IMR-90 (cell line): ENCODE measurements around the gene THADA. TPM values are rescaled to one million over a fixed set of nuclear protein-coding genes. Genes with fewer than 3 reads are reported as not detected.

Experiments
- ATAC-seq: fragments of 200-7000 bp; cut with Tn5 transposase; 2 replicates; pipeline ENCODE4 v1.9.1; 2020; ENCODE audit warnings: low read depth, mild to moderate bottlenecking, moderate library complexity
- BruUV-seq: library from RNA; stranded (reverse); fragments of 400-500 nt; replicated peaks from 2 replicates; lab custom pipeline; 2021; lab: Mats Ljungman, UMichigan
- CTCF ChIA-PET: fragments of 300-600 bp; formaldehyde crosslinking; extraction: SDS; loops from one replicate; lab custom pipeline; 2021; ENCODE audit warnings: antibody characterized with exemption; lab: Yijun Ruan, JAX
- POLR2A ChIA-PET: fragments of 300-600 bp; sonication (Branson Sonifier 250); formaldehyde crosslinking; loops from one replicate; lab custom pipeline; 2022; ENCODE audit warnings: antibody characterized with exemption; ENCODE audit not compliant: unreplicated experiment; lab: Charles Lee
- DNase-seq: peaks from one replicate; pipeline ENCODE4 v3.0.0; 2013
- H2AFZ ChIP-seq: replicated peaks from 2 replicates; pipeline ENCODE3; 2013; ENCODE audit warnings: low read length, mild to moderate bottlenecking; ENCODE audit not compliant: poor library complexity
- H2AK5ac ChIP-seq: 2 replicates; pipeline ENCODE4 v1.6.1; 2013; ENCODE audit warnings: low read depth, low read length, inconsistent platforms
- H2AK9ac ChIP-seq: replicated peaks from 2 replicates; pipeline ENCODE3; 2013; ENCODE audit warnings: mild to moderate bottlenecking, low read depth, low read length, moderate library complexity; ENCODE audit not compliant: poor library complexity
- H2BK120ac ChIP-seq: 2 replicates; pipeline ENCODE4 v1.6.1; 2013; ENCODE audit warnings: low read depth, low read length, inconsistent platforms
- H2BK15ac ChIP-seq: 3 replicates; pipeline ENCODE4 v1.6.1; 2013; ENCODE audit warnings: low read depth, low read length, inconsistent platforms
- H2BK20ac ChIP-seq: 2 replicates; pipeline ENCODE4 v1.6.1; 2013; ENCODE audit warnings: low read depth, mild to moderate bottlenecking, inconsistent platforms, low read length, moderate library complexity
- H2BK5ac ChIP-seq: 2 replicates; pipeline ENCODE4 v1.6.1; 2013; ENCODE audit warnings: mild to moderate bottlenecking, low read depth, low read length, inconsistent platforms; ENCODE audit not compliant: poor library complexity, severe bottlenecking
- H3K14ac ChIP-seq: replicated peaks from 2 replicates; pipeline ENCODE4 v1.6.1; 2013; ENCODE audit warnings: low read depth, low read length, inconsistent platforms
- H3K18ac ChIP-seq: 2 replicates; pipeline ENCODE4 v1.6.1; 2013; ENCODE audit warnings: low read depth, low read length, control low read depth
- H3K23ac ChIP-seq: 2 replicates; pipeline ENCODE4 v1.6.1; 2013; ENCODE audit warnings: low read depth, low read length, inconsistent platforms
- H3K27ac ChIP-seq: 2 replicates; pipeline ENCODE4 v1.5.1; 2013; ENCODE audit warnings: mild to moderate bottlenecking, control low read depth, low read length; ENCODE audit not compliant: insufficient read depth
- H3K27me3 ChIP-seq: 2 replicates; pipeline ENCODE4 v1.6.1; 2013; ENCODE audit warnings: low read length; ENCODE audit not compliant: control insufficient read depth, insufficient read depth
- H3K36me3 ChIP-seq: 2 replicates; pipeline ENCODE4 v1.6.1; 2013; ENCODE audit warnings: low read length, mixed read lengths; ENCODE audit not compliant: control insufficient read depth, insufficient read depth
- H3K4ac ChIP-seq: 2 replicates; pipeline ENCODE4 v1.6.1; 2013; ENCODE audit warnings: low read depth, low read length, inconsistent platforms
- H3K4me1 ChIP-seq: 2 replicates; pipeline ENCODE4 v1.6.1; 2013; ENCODE audit warnings: low read length, mixed read lengths; ENCODE audit not compliant: control insufficient read depth, insufficient read depth
- H3K4me2 ChIP-seq: 2 replicates; pipeline ENCODE4 v1.6.1; 2013; ENCODE audit warnings: low read depth, mild to moderate bottlenecking, control low read depth, low read length, moderate library complexity
- H3K4me3 ChIP-seq: 2 replicates; pipeline ENCODE4 v1.5.1; 2013; ENCODE audit warnings: low read depth, mild to moderate bottlenecking, control low read depth, low read length, moderate library complexity; ENCODE audit not compliant: insufficient read depth
- H3K56ac ChIP-seq: 2 replicates; pipeline ENCODE4 v1.6.1; 2013; ENCODE audit warnings: low read length, inconsistent platforms; ENCODE audit not compliant: insufficient read depth; ENCODE audit errors: extremely low read depth
- H3K79me1 ChIP-seq, 2 experiments: 2 replicates each; pipeline ENCODE4 v1.6.1; 2013; ENCODE audit warnings: low read length in 2 of 2, inconsistent platforms in 1 of 2, low read depth in 1 of 2
- H3K9ac ChIP-seq: 2 replicates; pipeline ENCODE4 v1.6.1; 2013; ENCODE audit warnings: low read depth, low read length, control low read depth
- H3K9me1 ChIP-seq: 2 replicates; pipeline ENCODE4 v1.6.1; 2013; ENCODE audit warnings: low read length, inconsistent platforms; ENCODE audit not compliant: insufficient read depth
- H3K9me3 ChIP-seq: 2 replicates; pipeline ENCODE4 v1.6.1; 2013; ENCODE audit warnings: low read length; ENCODE audit not compliant: control insufficient read depth, insufficient read depth
- H4K20me1 ChIP-seq: 2 replicates; pipeline ENCODE4 v1.6.1; 2013; ENCODE audit warnings: low read length, inconsistent platforms; ENCODE audit not compliant: insufficient read depth
- H4K5ac ChIP-seq: 2 replicates; pipeline ENCODE4 v1.6.1; 2013; ENCODE audit warnings: mild to moderate bottlenecking, low read depth, low read length, control low read depth
- H4K8ac ChIP-seq, 2 experiments: 2 replicates each; pipeline ENCODE4 v1.6.1; 2013; ENCODE audit warnings: low read depth in 2 of 2, low read length in 2 of 2, control low read depth in 1 of 2, inconsistent platforms in 1 of 2
- H4K91ac ChIP-seq: 2 replicates; pipeline ENCODE4 v1.6.1; 2013; ENCODE audit warnings: low read depth, low read length, inconsistent platforms; ENCODE audit not compliant: insufficient read depth
- CEBPB ChIP-seq: IDR thresholded peaks from 2 replicates; pipeline ENCODE4 v1.6.1; 2012; ENCODE audit warnings: low read depth, low read length, improper control_type of control experiment
- ELK1 ChIP-seq: fragments of 150-350 bp; IDR thresholded peaks from 2 replicates; pipeline ENCODE4 v1.6.1; 2016; ENCODE audit warnings: low read depth, mild to moderate bottlenecking, low read length, moderate library complexity, borderline replicate concordance
- MAFK ChIP-seq: IDR thresholded peaks from 2 replicates; pipeline ENCODE4 v1.6.1; 2012; ENCODE audit warnings: low read depth, low read length, improper control_type of control experiment
- WGBS, 2 experiments: methylation state at CpG; one replicate each; pipeline versions ENCODE4 v1.1.5 to v1.1.7; 2013; ENCODE audit warnings: missing lambda C conversion rate in 2 of 2; ENCODE audit not compliant: insufficient read length in 1 of 2; ENCODE audit errors: extremely low coverage in 2 of 2; 5-methylcytosine and 5-hydroxymethylcytosine counted together
- dilution Hi-C: fragments of 300-500 bp; cut with HindIII; formaldehyde crosslinking; loops from one replicate; pipeline ENCODE4 v1.14.3; 2018; ENCODE audit warnings: low sequenced_read_pairs; ENCODE audit not compliant: unreplicated experiment
- in situ Hi-C: fragments of 300-500 bp; cut with MboI; formaldehyde crosslinking; loops from 3 replicates; pipeline ENCODE4 v1.14.3; 2019; ENCODE audit warnings: low sequenced_read_pairs, inconsistent platforms, mixed read lengths
- intact Hi-C: fragments of 100-400 bp; cut with micrococcal nuclease; formaldehyde crosslinking; loops from 2 replicates; pipeline ENCODE4 v1.10.0; 2022
- polyA plus RNA-seq, 3 experiments: library from polyadenylated mRNA; depleted of rRNA; stranded (reverse); fragments of >200 nt; gene quantifications; 2 replicates each; pipeline ENCODE4 v1.2.3, GENCODE V29; 2012; ENCODE audit warnings: low replicate concordance in 1 of 3
- total RNA-seq: library from RNA; depleted of rRNA; stranded (reverse); fragments of >200 nt; gene quantifications from 2 replicates; pipeline ENCODE4 v1.2.3, GENCODE V29; 2012

THADA gene
- total and polyA plus RNA-seq, 2 of the 4 experiments (the other 2 are of a cell fraction) = 10.5 to 21.3 TPM

- Histone ChIP-seq H3K4me1 (peaks cover 22% of the 10 kb centered on the region), H4K91ac (peak overlapping the region; percentile 97), H2BK120ac (peak overlapping the region; percentile 94), H3K79me1 (peaks cover 7 to 20% of the 10 kb centered on the region in 2 experiments), H3K27ac (peak overlapping the region; percentile 98), H3K9me1 (peaks cover 15% of the 10 kb centered on the region), H3K36me3 (peaks cover 24% of the 10 kb centered on the region), H4K5ac (peak overlapping the region; percentile 77), H3K23ac (peak overlapping the region; percentile 97), H2AFZ (peak overlapping the region; percentile 79), H3K9ac (peak overlapping the region; percentile 82), H4K8ac (peak overlapping the region; percentile 85 to 95), H2AK9ac (peak overlapping the region; percentile 92), H2BK5ac (peak overlapping the region; percentile 98), H2BK20ac (peak overlapping the region; percentile 47), H4K20me1 (peaks cover 32% of the 10 kb centered on the region), H3K14ac (peak overlapping the region; percentile 94), H3K9me3 (no peaks in the 10 kb centered on the region), H3K18ac (peak overlapping the region; percentile 76), H3K56ac (peak overlapping the region; percentile 98), H3K4me3 (no peak overlapping the region), H3K27me3 (no peaks in the 10 kb centered on the region), H3K4me2 (peak overlapping the region; percentile 75), H2BK15ac (peak overlapping the region; percentile 87; the same call in 2 of the 3 replicates), H2AK5ac (peak overlapping the region; percentile 63), H3K4ac (peak overlapping the region; percentile 99)
- no TSS peak for BruUV-seq
- in situ Hi-C loops = loop anchor here (10.0 kb wide), 2 partner anchors 146 to 246 kb away; no protein-coding TSS in a partner anchor
- dilution Hi-C loops = no loop called here
- TF ChIP-seq MAFK = no peak
- no peak for TF ChIP-seq ELK1
- TF ChIP-seq CEBPB = no peak
- no CpG with 5 or more reads among the region's 5 CpGs for WGBS, 2 experiments
- intact Hi-C loops = loop anchor here (2.0 to 5.0 kb wide), 3 partner anchors 62 to 133 kb away; no protein-coding TSS in a partner anchor
- no peak for DNase-seq
- ATAC-seq = no peak
- ChIA-PET CTCF (interaction anchor here (0.5 to 0.6 kb wide), 2 partner anchors 132 to 320 kb away, joined by 3 read pairs; no protein-coding TSS in a partner anchor), POLR2A (interaction anchor here (0.6 to 1.3 kb wide), 4 partner anchors 157 to 257 kb away, joined by 3 to 6 read pairs (median 3); no protein-coding TSS in a partner anchor)
Observed at GRCh38 chr2:43220760-43221123, 375.1 kb downstream of the THADA start.
